HEK293 (cell line): Measurements from ENCODE around the gene C12orf42.

ENCODE experiments used
- CTCF ChIA-PET: fragments of 350-600 bp; formaldehyde crosslinking; extraction: SDS; loops from one replicate; lab custom pipeline; 2021; ENCODE audit warnings: antibody characterized with exemption; lab: Yijun Ruan, JAX
- POLR2A ChIA-PET: fragments of 300-600 bp; formaldehyde crosslinking; extraction: SDS; loops from one replicate; lab custom pipeline; 2020; ENCODE audit warnings: antibody characterized with exemption, inconsistent platforms; lab: Yijun Ruan, JAX
- H3K27ac ChIP-seq: fragments of 200-500 bp; sonication (Bioruptor generic); 2 replicates; pipeline ENCODE4 v1.5.1; 2014; ENCODE audit warnings: low read depth, low read length, control low read depth, inconsistent platforms; ENCODE audit errors: extremely low read depth
- H3K36me3 ChIP-seq, 2 experiments: fragments of 200-500 bp in 1 of 2; sonication (Bioruptor generic) in 1 of 2; 1 replicate in 1 of 2; 2 replicates in 1 of 2; pipeline ENCODE4 v1.5.1; 2014 to 2017; ENCODE audit warnings: inconsistent platforms in 2 of 2, low read length in 2 of 2; ENCODE audit not compliant: control insufficient read depth in 2 of 2, insufficient read depth in 1 of 2
- H3K4me1 ChIP-seq: fragments of 200-500 bp; sonication (Bioruptor generic); 2 replicates; pipeline ENCODE4 v1.5.1; 2014; ENCODE audit warnings: mild to moderate bottlenecking, low read length, inconsistent platforms; ENCODE audit not compliant: control insufficient read depth, insufficient read depth
- H3K4me3 ChIP-seq: 2 replicates; pipeline ENCODE4 v1.5.1; 2011; ENCODE audit warnings: low read depth, mild to moderate bottlenecking, control low read depth, low read length, moderate library complexity
- H3K9me3 ChIP-seq: fragments of 200-500 bp; sonication (Bioruptor generic); 2 replicates; pipeline ENCODE4 v1.5.1; 2014; ENCODE audit warnings: low read depth, low read length, inconsistent platforms; ENCODE audit not compliant: control insufficient read depth, insufficient read depth
- BCL11B ChIP-seq: fragments of 450-650 bp; formaldehyde crosslinking; IDR thresholded peaks from 2 replicates; pipeline ENCODE4 v1.5.1; 2016; ENCODE audit warnings: low read depth, missing biosample characterization, missing genetic modification characterization
- KLF7 ChIP-seq: fragments of 450-650 bp; formaldehyde crosslinking; IDR thresholded peaks from 2 replicates; pipeline ENCODE4 v1.5.1; 2016; ENCODE audit warnings: missing biosample characterization, missing genetic modification characterization, borderline replicate concordance
- MYNN ChIP-seq: fragments of 450-650 bp; formaldehyde crosslinking; IDR thresholded peaks from 2 replicates; pipeline ENCODE4 v1.5.1; 2016; ENCODE audit warnings: missing biosample characterization, missing genetic modification characterization, borderline replicate concordance
- PRDM4 ChIP-seq: fragments of 450-650 bp; formaldehyde crosslinking; IDR thresholded peaks from 2 replicates; pipeline ENCODE4 v1.5.1; 2017; ENCODE audit warnings: missing biosample characterization, missing genetic modification characterization
- SCRT2 ChIP-seq: fragments of 450-650 bp; formaldehyde crosslinking; IDR thresholded peaks from 2 replicates; pipeline ENCODE4 v1.5.1; 2016; ENCODE audit warnings: missing biosample characterization, missing genetic modification characterization
- TSHZ1 ChIP-seq: fragments of 450-650 bp; formaldehyde crosslinking; IDR thresholded peaks from 2 replicates; pipeline ENCODE4 v1.5.1; 2016; ENCODE audit warnings: missing biosample characterization, missing genetic modification characterization, borderline replicate concordance
- ZBTB11 ChIP-seq: fragments of 450-650 bp; formaldehyde crosslinking; conservative IDR thresholded peaks from 2 replicates; pipeline ENCODE4 v1.5.1; 2016; ENCODE audit warnings: low read depth, missing biosample characterization, missing genetic modification characterization
- ZBTB49 ChIP-seq: fragments of 450-650 bp; formaldehyde crosslinking; IDR thresholded peaks from 2 replicates; pipeline ENCODE4 v1.5.1; 2016; ENCODE audit warnings: missing biosample characterization, missing genetic modification characterization, low read depth
- ZFP3 ChIP-seq: fragments of 450-650 bp; formaldehyde crosslinking; IDR thresholded peaks from 2 replicates; pipeline ENCODE4 v1.5.1; 2016; ENCODE audit warnings: low read depth, missing biosample characterization, missing genetic modification characterization
- ZFP69B ChIP-seq: fragments of 450-650 bp; formaldehyde crosslinking; IDR thresholded peaks from 2 replicates; pipeline ENCODE4 v1.5.1; 2016; ENCODE audit warnings: missing biosample characterization, missing genetic modification characterization
- ZNF155 ChIP-seq: fragments of 450-650 bp; formaldehyde crosslinking; IDR thresholded peaks from 2 replicates; pipeline ENCODE4 v1.5.1; 2016; ENCODE audit warnings: missing biosample characterization, missing genetic modification characterization
- ZNF157 ChIP-seq: fragments of 450-650 bp; formaldehyde crosslinking; IDR thresholded peaks from 2 replicates; pipeline ENCODE4 v1.5.1; 2016; ENCODE audit warnings: missing biosample characterization, missing genetic modification characterization
- ZNF248 ChIP-seq: fragments of 450-650 bp; formaldehyde crosslinking; IDR thresholded peaks from 2 replicates; pipeline ENCODE4 v1.5.1; 2017; ENCODE audit warnings: missing biosample characterization, missing genetic modification characterization
- ZNF350 ChIP-seq: fragments of 450-650 bp; formaldehyde crosslinking; IDR thresholded peaks from 2 replicates; pipeline ENCODE4 v1.5.0; 2017; ENCODE audit warnings: missing biosample characterization, mild to moderate bottlenecking, missing genetic modification characterization
- ZNF404 ChIP-seq: fragments of 450-650 bp; formaldehyde crosslinking; IDR thresholded peaks from 2 replicates; pipeline ENCODE4 v1.5.1; 2017; ENCODE audit warnings: missing biosample characterization, missing genetic modification characterization
- ZNF423 ChIP-seq: fragments of 450-650 bp; formaldehyde crosslinking; IDR thresholded peaks from 2 replicates; pipeline ENCODE4 v1.5.1; 2016; ENCODE audit warnings: missing biosample characterization, missing genetic modification characterization
- ZNF558 ChIP-seq: fragments of 450-650 bp; formaldehyde crosslinking; IDR thresholded peaks from 2 replicates; pipeline ENCODE4 v1.5.1; 2016; ENCODE audit warnings: missing biosample characterization, missing genetic modification characterization
- ZNF639 ChIP-seq: fragments of 450-650 bp; formaldehyde crosslinking; IDR thresholded peaks from 2 replicates; pipeline ENCODE4 v1.5.1; 2016; ENCODE audit warnings: missing biosample characterization, missing genetic modification characterization
- ZNF768 ChIP-seq: fragments of 450-650 bp; formaldehyde crosslinking; IDR thresholded peaks from 2 replicates; pipeline ENCODE4 v1.5.1; 2018; ENCODE audit warnings: missing biosample characterization, mild to moderate bottlenecking, missing genetic modification characterization
- ZNF777 ChIP-seq: fragments of 450-650 bp; formaldehyde crosslinking; IDR thresholded peaks from 2 replicates; pipeline ENCODE4 v1.5.1; 2017; ENCODE audit warnings: missing biosample characterization, missing genetic modification characterization, borderline replicate concordance

C12orf42 gene

GRCh38 chr12:103462675-103463074 lies 33.1 kb downstream of the C12orf42 start:
- Histone ChIP-seq H3K4me1 (no peaks in the 10 kb centered on the region), H3K27ac (no peak overlapping the region), H3K4me3 (no peak overlapping the region), H3K9me3 (no peaks in the 10 kb centered on the region), H3K36me3 (no peaks in the 10 kb centered on the region)
- no peak for TF ChIP-seq ZFP3 (tag by site-specific recombination)
- TF ChIP-seq ZNF404 (tag by site-specific recombination), result no peak
- no peak for TF ChIP-seq ZBTB49
- TF ChIP-seq ZNF777 (tag by site-specific recombination), result no peak
- TF ChIP-seq MYNN (tag by site-specific recombination), result no peak
- no peak for TF ChIP-seq ZNF350 (tag by site-specific recombination)
- TF ChIP-seq ZNF248, result no peak
- no peak for TF ChIP-seq PRDM4
- no peak for TF ChIP-seq ZNF155 (tag by site-specific recombination)
- TF ChIP-seq ZBTB11 (tag by site-specific recombination), result no peak
- TF ChIP-seq ZNF639 (tag by site-specific recombination), result no peak
- TF ChIP-seq ZNF558 (tag by site-specific recombination), result no peak
- TF ChIP-seq ZNF423 (tag by site-specific recombination), result no peak
- TF ChIP-seq ZFP69B (tag by site-specific recombination), result no peak
- TF ChIP-seq KLF7, result no peak
- no peak for TF ChIP-seq ZNF157 (tag by site-specific recombination)
- no peak for TF ChIP-seq SCRT2 (tag by site-specific recombination)
- no peak for TF ChIP-seq BCL11B (tag by site-specific recombination)
- no peak for TF ChIP-seq ZNF768
- no peak for TF ChIP-seq TSHZ1 (tag by site-specific recombination)
- POLR2A ChIA-PET, result no interaction called here
- CTCF ChIA-PET, result interaction anchor here (0.7 kb wide), 1 partner anchor 733 kb away, joined by 3 read pairs; no protein-coding TSS in a partner anchor
